WTC11 (cell line): ENCODE measurements around the gene MYO7B. TPM values are rescaled to one million over a fixed set of nuclear protein-coding genes. Genes with fewer than 3 reads are reported as not detected.

Experiments
- ATAC-seq: fragments of 200-7000 bp; cut with Tn5 transposase; 2 replicates; pipeline ENCODE4 v1.10.0; 2021; ENCODE audit warnings: mild to moderate bottlenecking, moderate library complexity
- CTCF ChIA-PET: fragments of 300-600 bp; sonication (Branson Sonifier 250); formaldehyde crosslinking; loops from one replicate; lab custom pipeline; 2021; ENCODE audit warnings: antibody characterized with exemption; lab: Charles Lee
- POLR2A ChIA-PET: fragments of 350-600 bp; sonication (Branson Sonifier 250); formaldehyde crosslinking; loops from one replicate; lab custom pipeline; 2021; ENCODE audit warnings: antibody characterized with exemption; lab: Charles Lee
- DNase-seq: peaks from one replicate; pipeline ENCODE4 v3.0.0; 2021; ENCODE audit warnings: low spot score
- H3K27ac Mint-ChIP-seq: 2 replicates; pipeline ENCODE4 v1.8.0; 2021; ENCODE audit warnings: mixed read lengths
- H3K27me3 Mint-ChIP-seq: 2 replicates; pipeline ENCODE4 v1.8.0; 2021; ENCODE audit warnings: low read depth, mild to moderate bottlenecking, moderate library complexity, mixed read lengths
- H3K36me3 Mint-ChIP-seq: 2 replicates; pipeline ENCODE4 v1.8.0; 2021; ENCODE audit warnings: mixed read lengths
- H3K4me1 Mint-ChIP-seq: 2 replicates; pipeline ENCODE4 v1.8.0; 2022; ENCODE audit warnings: mixed read lengths
- H3K4me3 Mint-ChIP-seq: 2 replicates; pipeline ENCODE4 v1.8.0; 2021; ENCODE audit warnings: mild to moderate bottlenecking, moderate library complexity, mixed read lengths
- H3K9me3 Mint-ChIP-seq: 2 replicates; pipeline ENCODE4 v1.8.0; 2021; ENCODE audit warnings: mixed read lengths
- AFF4 ChIP-seq: sonication (generic); formaldehyde crosslinking; IDR thresholded peaks from 2 replicates; pipeline ENCODE4 v1.8.1; 2023; ENCODE audit warnings: mild to moderate bottlenecking, missing genetic modification reagents, borderline replicate concordance
- ATF1 ChIP-seq: sonication (generic); formaldehyde crosslinking; IDR thresholded peaks from 2 replicates; pipeline ENCODE4 v1.8.1; 2023; ENCODE audit warnings: mild to moderate bottlenecking, moderate library complexity, missing genetic modification reagents
- CBFB ChIP-seq: sonication (generic); formaldehyde crosslinking; IDR thresholded peaks from 2 replicates; pipeline ENCODE4 v1.8.1; 2022; ENCODE audit warnings: mild to moderate bottlenecking, low read depth, missing genetic modification reagents
- EMX1 ChIP-seq: fragments of 250-450 bp; sonication (Bioruptor Pico); IDR thresholded peaks from 2 replicates; pipeline ENCODE4 v1.8.0; 2021; ENCODE audit warnings: mild to moderate bottlenecking
- ESRRA ChIP-seq: sonication (generic); formaldehyde crosslinking; IDR thresholded peaks from 2 replicates; pipeline ENCODE4 v1.8.1; 2022; ENCODE audit warnings: mild to moderate bottlenecking, missing genetic modification reagents, borderline replicate concordance
- FOXP1 ChIP-seq: sonication (generic); formaldehyde crosslinking; IDR thresholded peaks from 2 replicates; pipeline ENCODE4 v1.8.0; 2022; ENCODE audit warnings: missing genetic modification reagents, mild to moderate bottlenecking, moderate library complexity, borderline replicate concordance
- HMGXB4 ChIP-seq: sonication (generic); formaldehyde crosslinking; IDR thresholded peaks from 2 replicates; pipeline ENCODE4 v1.8.1; 2023; ENCODE audit warnings: mild to moderate bottlenecking, moderate library complexity, missing genetic modification reagents
- JAZF1 ChIP-seq: fragments of 250-450 bp; sonication (Bioruptor Pico); IDR thresholded peaks from 2 replicates; pipeline ENCODE4 v1.9.0; 2021; ENCODE audit warnings: moderate library complexity, mild to moderate bottlenecking, inconsistent platforms
- JUN ChIP-seq: sonication (generic); formaldehyde crosslinking; IDR thresholded peaks from 2 replicates; pipeline ENCODE4 v1.8.0; 2023; ENCODE audit warnings: mild to moderate bottlenecking, missing genetic modification reagents
- MAX ChIP-seq: sonication (generic); formaldehyde crosslinking; IDR thresholded peaks from 2 replicates; pipeline ENCODE4 v1.8.0; 2022; ENCODE audit warnings: mild to moderate bottlenecking, missing genetic modification reagents
- MYBL2 ChIP-seq: sonication (generic); formaldehyde crosslinking; IDR thresholded peaks from 2 replicates; pipeline ENCODE4 v1.8.1; 2023; ENCODE audit warnings: mild to moderate bottlenecking, moderate library complexity, missing genetic modification reagents
- NR2C2 ChIP-seq: sonication (generic); formaldehyde crosslinking; IDR thresholded peaks from 2 replicates; pipeline ENCODE4 v1.8.0; 2022; ENCODE audit warnings: mild to moderate bottlenecking, missing genetic modification reagents
- PRRX2 ChIP-seq: fragments of 250-450 bp; sonication (Bioruptor Pico); IDR thresholded peaks from 2 replicates; pipeline ENCODE4 v1.8.0; 2021; ENCODE audit warnings: mild to moderate bottlenecking
- RORB ChIP-seq: fragments of 250-450 bp; sonication (Bioruptor Pico); IDR thresholded peaks from 2 replicates; pipeline ENCODE4 v1.9.0; 2021; ENCODE audit warnings: mild to moderate bottlenecking
- SMAD3 ChIP-seq: sonication (generic); formaldehyde crosslinking; IDR thresholded peaks from 2 replicates; pipeline ENCODE4 v1.8.0; 2022; ENCODE audit warnings: missing genetic modification reagents, mild to moderate bottlenecking, borderline replicate concordance
- SP1 ChIP-seq: sonication (generic); formaldehyde crosslinking; conservative IDR thresholded peaks from 2 replicates; pipeline ENCODE4 v1.8.1; 2022; ENCODE audit warnings: missing genetic modification reagents
- TCF7 ChIP-seq: sonication (generic); formaldehyde crosslinking; IDR thresholded peaks from 2 replicates; pipeline ENCODE4 v1.8.0; 2022; ENCODE audit warnings: mild to moderate bottlenecking, low read depth, missing genetic modification reagents, moderate library complexity
- TEAD1 ChIP-seq: sonication (generic); formaldehyde crosslinking; IDR thresholded peaks from 2 replicates; pipeline ENCODE4 v1.8.0; 2022; ENCODE audit warnings: mild to moderate bottlenecking, missing genetic modification reagents
- USF2 ChIP-seq: sonication (generic); formaldehyde crosslinking; IDR thresholded peaks from 2 replicates; pipeline ENCODE4 v1.8.1; 2023; ENCODE audit warnings: mild to moderate bottlenecking, missing genetic modification reagents, moderate library complexity
- ZBTB21 ChIP-seq: sonication (generic); formaldehyde crosslinking; IDR thresholded peaks from 2 replicates; pipeline ENCODE4 v1.8.1; 2023; ENCODE audit warnings: mild to moderate bottlenecking, missing genetic modification reagents, borderline replicate concordance
- ZNF138 ChIP-seq: sonication (generic); formaldehyde crosslinking; conservative IDR thresholded peaks from 2 replicates; pipeline ENCODE4 v1.8.1; 2022; ENCODE audit warnings: mild to moderate bottlenecking, moderate library complexity, missing genetic modification reagents
- ZNF263 ChIP-seq: sonication (generic); formaldehyde crosslinking; IDR thresholded peaks from 2 replicates; pipeline ENCODE4 v1.8.1; 2022; ENCODE audit warnings: low read depth, mild to moderate bottlenecking, moderate library complexity, missing genetic modification reagents
- ZNF512 ChIP-seq: sonication (generic); formaldehyde crosslinking; IDR thresholded peaks from 2 replicates; pipeline ENCODE4 v1.8.1; 2022; ENCODE audit warnings: missing genetic modification reagents, borderline replicate concordance
- total RNA-seq: library from RNA; stranded (reverse); gene quantifications from 3 replicates; pipeline ENCODE4 v1.2.3, GENCODE V29; 2021

MYO7B gene
- total RNA-seq, 1 experiment from 2014 or later = not detected

- TF ChIP-seq TCF7 (CRISPR knock-in tag) (no peak), ATF1 (CRISPR knock-in tag) (no peak), SP1 (CRISPR knock-in tag) (no peak)
- Mint-ChIP-seq H3K27ac (no peak overlapping the region), H3K4me3 (no peak overlapping the region), H3K4me1 (no peaks in the 10 kb centered on the region), H3K36me3 (no peaks in the 10 kb centered on the region), H3K9me3 (peaks cover 5% of the 10 kb centered on the region), H3K27me3 (no peaks in the 10 kb centered on the region)
- CTCF ChIA-PET = interaction anchor here (0.6 kb wide), 1 partner anchor 31 kb away, joined by 3 read pairs; no protein-coding TSS in a partner anchor
- POLR2A ChIA-PET = no interaction called here
- ATAC-seq = no peak
- no peak for DNase-seq
These were observed 83.7 kb downstream of the MYO7B start for GRCh38 chr2:127619203-127619590.

GRCh38 chr2:127619877-127620705 lies 84.6 kb downstream of the MYO7B start:
- ATAC-seq (no peak), DNase-seq (peak; percentile 9)
- Mint-ChIP-seq H3K36me3 (no peaks in the 10 kb centered on the region), H3K4me3 (no peak overlapping the region), H3K27ac (no peak overlapping the region), H3K27me3 (no peaks in the 10 kb centered on the region), H3K9me3 (no peaks in the 10 kb centered on the region), H3K4me1 (no peaks in the 10 kb centered on the region)
- TF ChIP-seq TCF7 (CRISPR knock-in tag) (no peak), ZBTB21 (CRISPR knock-in tag) (no peak), SMAD3 (CRISPR knock-in tag) (no peak), MYBL2 (CRISPR knock-in tag) (no peak), ZNF512 (no peak), USF2 (CRISPR knock-in tag) (no peak)
- ChIA-PET CTCF (interaction anchor here (1.7 kb wide), 1 partner anchor 30 kb away, joined by 4 read pairs; no protein-coding TSS in a partner anchor), POLR2A (no interaction called here)

GRCh38 chr2:127620866-127621265 lies 85.4 kb downstream of the MYO7B start:
- H3K27me3 Mint-ChIP-seq = no peaks in the 10 kb centered on the region
- H3K9me3 Mint-ChIP-seq = no peaks in the 10 kb centered on the region
- H3K4me1 Mint-ChIP-seq = no peaks in the 10 kb centered on the region
- DNase-seq (no peak), ATAC-seq (no peak)
- H3K27ac Mint-ChIP-seq = no peak overlapping the region
- CTCF ChIA-PET = interaction anchor here (1.7 kb wide), 1 partner anchor 29 kb away, joined by 4 read pairs; no protein-coding TSS in a partner anchor
- POLR2A ChIA-PET = no interaction called here
- H3K4me3 Mint-ChIP-seq = no peak overlapping the region
- no peaks in the 10 kb centered on the region for H3K36me3 Mint-ChIP-seq
- TF ChIP-seq ZNF138 (no peak), HMGXB4 (CRISPR knock-in tag) (no peak), SP1 (CRISPR knock-in tag) (no peak), TEAD1 (CRISPR knock-in tag) (no peak), PRRX2 (no peak), FOXP1 (no peak), MYBL2 (CRISPR knock-in tag) (no peak), AFF4 (CRISPR knock-in tag) (no peak), CBFB (CRISPR knock-in tag) (no peak), EMX1 (CRISPR knock-in tag) (no peak), USF2 (CRISPR knock-in tag) (no peak), JAZF1 (CRISPR knock-in tag) (no peak), JUN (CRISPR knock-in tag) (no peak), RORB (no peak), MAX (CRISPR knock-in tag) (no peak), ESRRA (CRISPR knock-in tag) (no peak), NR2C2 (CRISPR knock-in tag) (no peak), ZNF263 (no peak)
